ENCODE results near the gene ITGB2.

ITGB2 gene

DNA sequence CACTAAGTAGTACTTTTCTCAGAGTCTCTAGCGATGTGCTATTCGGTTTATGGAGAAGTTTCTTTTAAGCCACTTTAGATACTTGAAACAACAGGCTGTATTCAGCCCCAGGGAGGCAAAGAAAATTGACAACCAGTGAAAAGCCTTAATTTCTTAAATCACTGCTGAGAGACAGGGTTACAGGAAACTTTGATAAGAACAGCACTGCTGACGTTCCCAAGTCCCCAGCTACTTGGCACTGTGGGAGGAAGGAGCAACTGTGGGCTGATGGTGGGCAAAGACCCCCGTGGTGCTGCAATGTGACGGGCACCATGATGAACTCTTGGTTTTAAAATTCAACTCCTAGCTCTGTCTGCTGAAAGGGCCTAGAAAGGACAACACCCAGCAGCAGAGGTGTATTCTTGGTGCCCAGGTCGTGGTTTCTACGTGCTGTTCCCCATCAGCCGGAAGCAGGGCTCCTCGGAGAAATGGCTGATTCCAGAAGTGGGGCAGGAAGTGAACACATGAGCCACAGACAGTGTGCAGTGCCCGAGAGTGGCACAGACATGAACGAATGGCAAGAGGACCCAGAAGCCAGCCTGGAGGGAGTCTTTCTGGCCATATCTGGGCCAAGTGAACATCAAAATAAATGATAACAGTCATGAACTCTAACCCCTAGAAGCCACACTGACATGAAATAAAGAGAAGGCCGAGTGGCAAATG is 52.5 kb downstream of the ITGB2 start:
- DNase-seq (ENCODE audit: low read depth in 3 of 3), result peak in 1 of 3 donors; percentile 25

DNA sequence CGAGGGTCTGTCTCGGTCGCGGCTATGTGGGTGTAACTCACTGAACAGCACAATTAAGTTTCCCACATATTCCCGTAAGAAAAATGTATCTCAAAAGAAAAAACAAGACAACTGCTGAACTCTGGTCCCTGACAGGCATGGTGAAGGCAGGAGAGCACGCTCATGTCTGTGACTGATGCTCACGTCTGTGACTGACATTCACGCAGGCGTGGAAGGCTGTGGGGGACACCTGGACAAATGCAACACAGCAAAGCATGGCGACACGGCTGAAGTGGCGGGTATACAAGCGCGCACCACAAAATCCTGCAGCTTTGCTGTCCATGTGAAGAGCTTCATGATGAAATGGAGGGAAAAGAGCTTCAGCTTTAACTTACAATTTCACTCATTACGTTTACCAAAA is 53.2 kb downstream of the ITGB2 start:
- no peak for DNase-seq (ENCODE audit: low read depth in 3 of 3)

DNA sequence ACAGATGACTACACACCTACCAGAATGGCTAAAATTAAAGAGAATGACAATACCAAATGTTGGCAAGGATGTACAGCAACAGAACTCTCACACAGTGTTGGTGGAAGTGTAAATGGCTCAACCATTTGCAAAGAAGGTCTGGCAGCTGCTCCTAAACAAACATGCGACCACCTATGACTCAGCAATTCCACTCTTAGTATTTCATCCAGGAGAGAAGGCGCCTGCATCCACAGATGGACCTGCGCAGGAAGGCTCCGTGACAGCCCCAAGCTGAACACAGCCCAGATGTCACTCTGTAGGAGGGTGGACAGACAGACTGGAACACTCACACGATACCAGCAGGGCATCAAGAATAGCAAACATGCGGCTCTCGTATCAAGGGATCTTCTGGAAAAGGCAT is 53.9 kb downstream of the ITGB2 start:
- DNase-seq (ENCODE audit: low read depth in 3 of 3), result no peak

DNA sequence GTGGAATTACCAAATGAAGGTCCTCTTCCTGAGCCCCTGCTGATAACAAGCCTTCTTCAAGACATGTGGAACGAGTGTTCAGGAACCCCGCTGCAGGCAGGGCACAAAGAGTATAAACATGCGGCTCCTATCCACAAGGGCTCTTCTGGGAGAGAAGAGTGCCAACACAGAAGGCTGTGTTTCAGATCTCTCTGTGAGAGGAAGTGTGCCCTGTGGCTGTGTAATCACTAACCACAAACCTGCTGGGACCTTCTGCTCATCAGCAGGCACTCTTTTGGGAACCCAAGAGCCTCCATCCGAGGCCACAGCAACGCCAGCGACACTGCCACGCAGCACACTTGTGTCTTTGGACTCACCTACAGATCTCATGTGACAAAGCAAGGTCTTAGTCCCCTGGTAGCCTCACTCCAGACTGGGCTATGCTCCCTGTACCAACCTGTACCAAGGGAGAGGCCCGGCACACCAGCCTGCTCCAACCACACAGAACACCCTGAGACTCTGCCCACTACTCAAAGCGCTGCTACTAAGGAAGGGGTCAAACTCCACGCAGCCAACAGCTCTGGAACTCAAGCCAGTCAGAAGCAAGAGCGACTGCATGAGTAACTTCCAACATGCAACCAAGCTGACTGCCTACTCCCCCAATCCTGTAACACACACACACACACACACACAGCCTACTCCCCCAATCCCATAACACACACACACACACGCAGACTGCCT is 55.0 kb downstream of the ITGB2 start:
- peak in 1 of 3 donors; percentile 23 for DNase-seq (ENCODE audit: low read depth in 3 of 3)

DNA sequence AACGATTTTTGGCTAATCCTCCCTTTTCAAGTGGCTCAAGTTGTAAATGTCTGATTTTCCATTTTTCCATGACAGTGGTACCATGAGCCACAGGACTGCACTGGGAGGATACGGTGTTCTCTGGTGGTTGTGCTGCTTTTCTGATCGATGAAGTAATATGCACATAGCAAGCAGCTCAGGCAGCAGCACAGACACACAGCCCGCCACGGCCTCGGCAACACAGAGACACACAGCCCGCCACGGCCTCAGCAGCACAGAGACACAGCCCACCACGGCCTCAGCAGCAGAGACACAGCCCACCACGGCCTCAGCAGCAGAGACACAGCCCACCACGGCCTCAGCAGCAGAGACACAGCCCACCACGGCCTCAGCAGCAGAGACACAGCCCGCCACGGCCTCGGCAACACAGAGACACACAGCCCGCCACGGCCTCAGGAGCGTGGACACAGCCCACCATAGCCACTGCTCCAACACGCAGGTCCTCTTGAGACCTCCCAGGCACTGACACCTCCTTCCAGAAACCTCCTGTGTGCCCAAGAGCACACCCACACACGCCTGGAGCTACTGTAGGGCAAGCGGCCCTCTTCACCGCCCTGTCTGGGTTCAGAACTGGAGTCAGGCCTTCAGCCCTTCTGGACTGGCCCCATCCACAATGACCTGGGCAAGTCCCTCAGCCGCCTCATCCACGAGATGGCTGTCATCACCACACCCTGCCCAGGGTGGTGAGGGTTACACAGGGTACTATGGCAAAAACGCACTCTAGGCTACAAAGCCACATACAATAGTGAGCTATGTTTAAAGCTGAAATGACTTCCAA is 57.6 kb downstream of the ITGB2 start:
- DNase-seq (ENCODE audit: low read depth in 3 of 3), result no peak

DNA sequence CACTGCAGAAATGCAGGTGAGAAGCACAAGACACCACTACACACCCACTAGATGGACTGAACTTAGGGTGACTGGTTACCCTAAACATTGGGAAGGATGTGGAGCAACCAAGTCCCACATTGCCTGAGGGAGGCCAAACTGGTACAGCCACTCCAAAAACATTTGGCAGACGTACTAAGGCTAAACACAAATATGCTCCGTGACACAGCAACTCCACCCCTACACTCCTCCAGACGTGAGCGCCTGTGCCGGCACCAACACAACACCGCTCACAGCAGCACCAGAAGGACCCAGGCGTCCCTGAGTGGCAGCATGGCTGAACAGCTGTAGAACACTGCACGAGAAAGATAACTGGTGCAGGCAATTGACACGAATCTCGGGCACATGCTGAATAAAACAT is 61.9 kb downstream of the ITGB2 start:
- no peak for DNase-seq (ENCODE audit: low read depth in 3 of 3)

DNA sequence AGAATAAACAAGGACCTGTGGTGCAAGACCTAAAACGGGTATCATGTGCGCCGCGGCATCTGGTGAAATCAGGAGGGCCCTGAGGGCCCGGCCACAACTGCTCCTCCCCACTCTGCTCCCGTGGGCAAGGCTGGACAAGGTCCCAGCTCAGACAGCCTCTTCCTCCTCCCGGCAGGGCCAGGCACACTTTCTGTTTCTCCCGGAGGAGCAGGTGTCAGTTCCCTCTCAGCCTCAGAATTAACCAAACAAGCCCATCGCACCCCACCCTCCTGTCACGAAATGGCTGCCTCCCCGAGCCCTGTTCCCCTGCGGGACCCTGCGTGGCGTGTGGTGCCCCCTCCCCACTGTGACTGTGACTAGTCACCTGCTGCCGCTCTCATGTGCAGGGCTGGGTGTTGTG is 62.4 kb downstream of the ITGB2 start:
- DNase-seq (ENCODE audit: low read depth in 3 of 3), result no peak

DNA sequence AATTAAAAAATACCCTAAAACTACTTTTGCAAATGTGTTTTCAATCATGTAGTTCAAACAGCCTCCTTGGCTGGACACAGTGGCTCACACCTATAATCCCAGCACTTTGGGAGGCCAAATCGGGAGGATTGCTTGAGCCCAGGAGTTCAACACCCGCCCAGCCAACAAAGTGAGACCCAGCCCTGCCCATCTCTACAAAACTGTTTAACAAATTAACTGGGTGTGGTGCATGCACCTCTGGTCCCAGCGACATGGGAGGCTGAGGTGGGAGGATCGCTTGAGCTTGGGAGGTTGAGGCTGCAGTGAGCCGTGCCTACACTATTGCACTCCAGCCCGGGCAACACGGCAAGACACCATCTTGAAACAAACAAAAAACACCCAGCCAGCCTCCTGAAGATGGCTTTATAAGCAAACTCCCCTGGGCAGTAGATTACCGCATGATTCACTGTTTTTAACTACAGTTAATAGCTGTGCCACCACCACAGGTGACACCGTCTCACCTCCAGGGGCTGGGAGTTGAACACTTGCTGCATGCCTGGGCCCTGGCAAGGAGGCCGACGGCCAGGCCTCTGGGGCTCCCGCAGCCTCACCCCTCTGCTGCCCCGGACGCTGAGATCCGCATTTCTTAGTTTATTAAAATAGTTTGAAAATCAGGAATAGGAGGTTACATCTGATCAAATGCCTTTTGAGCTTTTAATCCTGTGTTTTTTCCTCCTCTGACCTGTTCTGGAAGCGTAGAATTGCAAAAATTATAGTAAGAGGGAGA is 63.4 kb downstream of the ITGB2 start:
- no peak for DNase-seq (ENCODE audit: low read depth in 3 of 3)

DNA sequence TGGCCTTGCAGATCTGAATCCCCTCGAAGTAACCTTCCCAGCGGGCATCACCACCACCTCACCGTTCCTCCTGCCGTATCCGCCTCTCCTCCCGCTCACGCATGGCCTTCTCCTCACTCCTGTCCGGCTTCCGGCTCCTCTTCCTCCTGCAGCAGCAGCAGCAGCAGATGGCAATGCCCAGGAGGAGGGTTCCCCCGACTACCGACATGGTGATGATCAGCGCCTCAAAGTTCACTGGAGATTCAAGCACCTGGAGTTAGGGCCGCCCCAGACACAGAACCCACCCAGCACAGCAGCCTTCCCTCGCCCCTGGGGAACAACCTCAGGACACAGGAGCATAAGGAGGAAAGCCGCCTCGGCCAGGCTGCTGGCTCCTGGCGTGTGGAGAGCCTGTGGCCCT is 64.6 kb downstream of the ITGB2 start:
- DNase-seq (ENCODE audit: low read depth in 3 of 3), result no peak

DNA sequence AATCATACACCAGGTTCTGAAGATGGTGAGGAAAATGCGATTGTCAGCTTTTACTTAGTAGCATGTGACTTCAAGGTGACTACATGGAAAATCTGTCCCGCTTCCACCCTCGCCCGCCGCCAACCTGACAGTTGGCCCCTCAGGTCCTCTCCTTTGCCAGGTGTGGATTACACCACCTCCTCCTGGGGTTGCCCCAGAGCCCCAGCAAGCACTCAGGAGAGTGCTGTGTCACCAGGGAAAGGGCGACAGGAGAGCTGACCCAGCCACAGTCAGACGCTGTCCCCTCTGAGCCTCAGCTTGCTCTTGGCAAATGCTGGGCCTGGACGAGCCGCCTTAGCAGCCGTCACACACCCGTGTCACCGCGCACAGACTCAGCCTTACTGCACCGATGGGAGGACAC is 65.1 kb downstream of the ITGB2 start:
- no peak for DNase-seq (ENCODE audit: low read depth in 3 of 3)

DNA sequence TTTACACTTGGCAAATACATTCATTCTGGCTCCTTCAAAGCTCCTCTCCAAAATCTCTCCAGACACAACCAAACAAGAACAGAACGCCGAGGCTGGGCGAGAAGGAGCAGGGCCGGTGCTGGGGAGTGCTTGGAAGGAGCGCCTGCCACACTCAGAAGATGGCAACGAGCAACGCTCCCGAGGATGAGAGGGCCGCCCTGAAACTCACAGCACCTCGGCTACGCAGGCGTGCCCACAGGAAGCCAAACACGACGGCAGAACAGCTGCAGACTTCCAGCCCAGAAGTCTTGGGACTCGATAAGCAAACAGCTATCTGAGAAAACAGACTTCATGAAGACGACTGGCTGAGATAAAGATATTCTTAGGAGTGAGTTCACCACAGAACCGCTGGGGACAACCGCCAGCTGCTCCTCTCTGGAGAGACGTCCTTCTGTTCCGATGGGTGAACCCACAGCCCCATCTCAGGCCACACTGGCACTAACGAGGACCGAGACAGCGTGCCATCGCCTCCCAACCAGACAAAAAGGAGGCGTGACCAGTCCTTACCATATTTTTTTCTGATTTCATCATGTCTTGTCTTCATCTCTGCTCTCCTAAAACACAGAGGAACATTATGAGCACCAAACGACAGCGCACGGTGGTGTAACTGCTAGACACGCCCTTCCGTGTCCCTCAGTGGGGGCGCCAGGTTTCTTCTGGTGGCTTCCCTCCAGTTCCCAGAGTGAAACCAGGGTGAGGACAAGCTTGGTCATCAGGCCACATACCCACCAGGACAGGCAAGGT is 65.8 kb downstream of the ITGB2 start:
- DNase-seq (ENCODE audit: low read depth in 3 of 3), result no peak

DNA sequence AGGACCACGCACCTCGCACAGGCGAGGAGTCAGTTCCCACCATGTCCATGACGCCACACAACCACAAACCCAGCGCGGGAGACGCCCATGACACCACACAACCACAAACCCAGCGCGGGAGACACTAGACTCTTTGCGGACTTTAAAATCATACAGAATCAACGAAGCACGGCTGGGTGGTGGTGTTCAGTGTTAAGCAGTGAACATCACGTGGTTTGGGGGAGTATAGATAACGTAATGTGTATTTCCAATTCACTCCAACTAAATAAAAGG is 66.4 kb downstream of the ITGB2 start:
- no peak for DNase-seq (ENCODE audit: low read depth in 3 of 3)

DNA sequence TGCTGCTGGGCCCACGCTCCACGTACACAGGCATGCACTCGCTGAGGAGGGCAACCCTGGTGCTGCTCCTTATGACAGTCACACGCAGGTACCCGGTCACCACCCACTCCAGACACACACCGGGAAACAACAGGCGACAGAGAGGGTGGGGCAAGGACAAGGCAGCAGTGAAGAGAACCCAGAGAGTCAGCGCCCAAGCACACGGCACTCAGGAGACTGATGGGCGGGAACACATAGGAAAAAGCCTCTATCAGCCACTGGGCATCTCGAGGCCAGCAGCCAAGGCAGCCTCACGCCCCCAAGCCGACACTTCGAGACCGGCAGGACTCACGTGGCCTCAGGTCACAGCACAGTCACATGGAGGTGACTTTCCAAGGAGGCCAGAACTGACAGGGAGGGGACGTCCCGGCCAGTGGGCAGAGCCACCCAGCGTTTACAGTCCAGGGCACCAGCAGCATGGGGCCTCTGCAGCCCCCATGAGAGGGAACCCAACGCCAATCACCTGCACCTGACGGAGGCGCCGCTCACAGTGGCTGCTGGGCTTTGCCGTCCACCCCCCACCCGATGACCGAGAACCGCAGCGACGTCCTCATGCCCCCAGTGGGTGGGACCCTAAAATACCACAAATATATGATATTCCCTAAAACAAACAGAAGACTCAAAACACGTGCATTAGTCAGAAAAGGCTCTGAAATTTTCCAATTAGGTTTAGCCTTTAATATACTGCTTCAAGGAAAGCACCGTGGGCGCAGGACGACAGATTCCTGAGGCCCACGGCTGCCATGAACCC is 66.9 kb downstream of the ITGB2 start:
- DNase-seq (ENCODE audit: low read depth in 3 of 3), result no peak

DNA sequence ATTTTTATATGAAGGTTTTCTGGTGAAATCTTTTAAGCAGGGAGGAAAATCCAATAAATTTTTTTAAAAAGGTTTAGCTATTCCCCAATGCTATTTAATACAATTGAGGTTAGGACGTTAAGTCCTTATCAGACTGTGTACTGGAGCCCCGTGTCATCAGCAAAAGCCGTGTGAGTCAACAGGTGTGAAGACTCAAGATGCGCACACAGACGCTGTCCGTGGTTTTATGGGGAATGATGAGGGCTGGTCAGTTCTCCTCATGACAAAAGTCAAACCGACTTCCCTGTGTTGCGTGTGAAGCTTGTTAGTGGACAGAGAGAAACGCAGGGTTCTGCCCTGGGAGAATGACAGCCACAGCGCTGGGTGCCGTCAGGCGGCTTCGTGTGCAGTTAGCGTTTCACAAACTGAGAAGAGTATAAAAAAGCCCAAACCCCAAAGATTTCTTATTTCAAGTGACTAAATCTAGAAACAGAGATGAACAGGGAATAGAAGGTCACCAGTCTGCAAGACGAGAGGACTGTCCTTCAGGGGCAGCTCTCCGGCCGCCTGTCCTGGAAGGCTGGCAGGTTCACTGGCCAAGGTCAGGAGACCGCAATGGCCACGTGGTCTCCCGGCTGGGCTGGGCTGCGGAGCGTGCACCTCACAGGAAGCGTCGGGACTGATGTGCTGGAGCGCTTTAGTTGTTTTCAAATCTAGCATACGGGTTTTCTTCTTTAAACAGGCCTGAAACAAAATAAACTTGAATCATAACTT is 69.6 kb downstream of the ITGB2 start:
- no peak for DNase-seq (ENCODE audit: low read depth in 3 of 3)

DNA sequence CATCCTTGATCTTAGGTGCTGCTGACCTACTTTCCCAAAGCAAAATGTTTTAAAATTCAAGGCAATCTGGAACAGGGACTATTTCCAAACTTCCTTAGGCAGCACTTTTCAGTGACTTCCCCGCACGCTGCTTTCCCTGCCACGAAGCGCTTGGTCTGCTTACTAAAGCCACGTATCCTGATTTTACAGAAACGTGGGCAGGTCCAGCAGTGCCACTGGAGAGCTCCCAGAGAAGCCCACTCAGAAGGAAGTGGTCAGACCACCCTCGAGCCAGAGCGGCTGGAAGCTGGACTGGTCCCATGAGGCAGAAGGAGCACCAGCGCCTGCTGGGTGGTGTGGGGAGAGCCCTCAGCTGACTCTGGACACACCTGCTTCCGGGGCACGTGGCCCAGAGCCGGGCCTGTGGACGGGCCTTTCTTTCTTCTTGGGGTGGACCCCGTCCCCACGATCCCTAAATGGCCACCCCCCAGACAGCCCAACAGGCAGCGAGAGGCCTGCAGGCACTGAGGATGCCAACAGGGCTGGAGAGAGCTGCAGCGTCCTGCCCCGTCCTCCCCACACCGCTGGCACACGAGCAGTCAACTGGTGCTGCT is 70.4 kb downstream of the ITGB2 start:
- no peak for DNase-seq (ENCODE audit: low read depth in 3 of 3)

DNA sequence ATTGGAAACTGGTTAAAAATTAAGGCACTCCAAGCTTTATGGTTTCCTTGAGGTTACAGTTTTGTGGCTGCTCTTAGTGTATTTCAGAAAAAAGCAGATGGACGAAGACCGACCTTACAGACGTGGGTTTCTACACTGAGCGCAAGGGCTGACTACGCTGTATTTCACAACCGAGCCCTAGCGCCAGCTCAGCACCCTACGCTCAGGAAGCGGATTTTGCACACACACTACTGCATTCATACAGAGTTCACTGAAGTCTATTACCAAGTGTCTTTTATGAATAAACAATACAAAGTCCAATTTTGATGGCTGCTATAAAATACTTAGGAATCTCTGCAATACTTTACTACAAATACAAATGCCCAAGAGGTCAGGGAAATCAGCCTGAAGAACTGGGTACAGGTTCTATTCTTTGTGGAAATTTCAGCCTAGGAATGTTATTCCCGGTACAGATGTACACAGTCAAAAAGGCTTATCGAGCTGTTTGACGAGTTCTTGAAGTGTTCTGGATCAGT is 71.0 kb downstream of the ITGB2 start:
- DNase-seq (ENCODE audit: low read depth in 3 of 3), result no peak

DNA sequence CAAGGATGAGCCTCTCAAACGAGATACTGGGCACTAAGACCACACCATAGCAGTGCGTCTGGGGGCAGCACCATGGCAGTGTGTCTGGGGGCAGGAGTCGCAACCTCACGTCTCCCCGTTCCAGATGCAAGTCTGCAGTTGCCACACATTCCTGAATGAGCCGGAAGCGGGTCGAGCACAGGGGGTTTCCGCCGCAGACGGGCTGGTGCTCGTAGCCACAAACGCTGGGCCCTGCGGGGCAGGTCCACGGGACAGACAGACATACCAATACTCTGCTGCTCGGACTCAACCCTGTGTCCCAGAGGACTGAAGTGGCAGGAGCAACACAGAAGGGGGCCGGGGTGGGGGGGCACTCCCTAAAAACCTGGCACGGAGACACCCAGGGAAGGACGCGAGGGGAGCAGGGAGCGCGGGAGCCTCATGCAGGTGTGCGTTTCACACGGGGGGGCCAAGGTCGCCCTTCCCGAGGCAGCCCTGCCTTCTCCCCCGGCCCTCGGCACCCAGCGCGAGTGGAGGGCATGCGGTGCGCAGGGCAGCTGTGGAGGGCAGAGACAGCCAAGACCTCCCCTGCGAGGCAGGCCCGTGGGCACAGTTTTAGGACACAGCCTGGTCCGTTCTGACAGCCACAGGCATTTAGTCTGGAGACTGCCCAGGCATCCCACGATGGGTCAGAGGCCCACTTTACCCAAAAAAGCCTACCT is 71.7 kb downstream of the ITGB2 start:
- no peak for DNase-seq (ENCODE audit: low read depth in 3 of 3)

DNA sequence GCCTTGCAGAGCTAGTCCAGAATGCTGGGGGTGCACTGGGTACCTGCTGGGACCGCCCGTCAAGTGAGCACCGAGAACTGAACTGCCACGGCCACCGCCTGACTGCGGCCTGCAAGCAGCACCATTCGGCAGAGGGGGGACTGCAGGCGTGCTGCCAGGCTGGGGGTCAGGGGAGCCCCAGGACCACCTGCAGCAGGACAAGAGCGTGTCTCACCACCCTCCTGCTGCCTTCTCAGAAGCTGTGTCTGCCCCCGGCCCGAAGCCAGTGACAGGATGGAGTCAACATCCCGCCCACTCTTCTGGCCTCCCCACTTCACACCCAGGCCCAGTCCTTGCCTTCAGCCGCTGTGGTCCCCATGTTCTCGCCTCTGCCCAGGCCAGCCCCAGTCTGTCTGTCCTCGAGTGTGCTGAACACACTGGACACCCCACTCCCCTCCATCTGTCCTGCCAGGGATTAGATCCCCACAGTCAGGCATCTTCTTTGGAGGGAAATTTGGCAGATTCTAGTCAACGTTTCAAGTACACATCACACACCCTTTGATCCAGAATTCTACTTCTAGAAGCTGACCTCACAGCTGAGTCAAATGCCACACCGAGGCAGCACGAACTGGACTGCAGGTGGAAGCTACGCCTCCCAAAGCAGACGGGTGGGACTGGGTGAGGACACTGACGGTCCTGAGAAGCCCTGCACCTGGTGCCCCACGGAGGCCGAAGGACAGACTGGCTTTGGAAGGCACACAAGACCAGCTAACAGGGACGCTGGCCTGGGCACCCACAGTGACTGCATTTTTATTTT is 73.2 kb downstream of the ITGB2 start:
- DNase-seq (ENCODE audit: low read depth in 3 of 3), result no peak
